HG02623 (cell line): ENCODE results near the gene STOX2.
"Not testable (repeated sequence)": the region's sequence is repeated elsewhere in the genome, so short reads cannot be mapped to it uniquely, and the experiment has no call there.

Experiments used
- ATAC-seq: cut with Tn5 transposase; IDR thresholded peaks from one replicate; pipeline ENCODE4 v1.9.1; 2021; ENCODE audit warnings: moderate library complexity; ENCODE audit not compliant: unreplicated experiment

STOX2 gene

GRCh38 chr4:183934761-183935160 lies 29.7 kb downstream of the STOX2 start:
- no peak for ATAC-seq

GRCh38 chr4:183935355-183936005 lies 30.4 kb downstream of the STOX2 start:
- ATAC-seq = no peak

GRCh38 chr4:183936047-183936446 lies 30.9 kb downstream of the STOX2 start:
- no peak for ATAC-seq

- ATAC-seq = no peak
Measured at GRCh38 chr4:183936574-183937345, 31.7 kb downstream of the STOX2 start.

- no peak for ATAC-seq
Measured at GRCh38 chr4:183940864-183941263, 35.8 kb downstream of the STOX2 start.

GRCh38 chr4:183941964-183942363 lies 36.9 kb downstream of the STOX2 start:
- no peak for ATAC-seq

GRCh38 chr4:183945741-183946140 lies 40.6 kb downstream of the STOX2 start:
- ATAC-seq = no peak

- ATAC-seq = no peak
Measured at GRCh38 chr4:183950536-183950935, 45.4 kb downstream of the STOX2 start.

- not testable (repeated sequence) for ATAC-seq
Measured at GRCh38 chr4:183952652-183953051, 47.5 kb downstream of the STOX2 start.

- ATAC-seq = no peak
Measured at GRCh38 chr4:183959319-183960045, 54.4 kb downstream of the STOX2 start.

- no peak for ATAC-seq
Measured at GRCh38 chr4:183960046-183960420, 54.9 kb downstream of the STOX2 start.

GRCh38 chr4:183960962-183961541 lies 55.9 kb downstream of the STOX2 start:
- no peak for ATAC-seq

- ATAC-seq = no peak
Measured at GRCh38 chr4:183961795-183962194, 56.7 kb downstream of the STOX2 start.

- ATAC-seq = no peak
Measured at GRCh38 chr4:183962419-183962818, 57.3 kb downstream of the STOX2 start.

- no peak for ATAC-seq
Measured at GRCh38 chr4:183966371-183966770, 61.3 kb downstream of the STOX2 start.

GRCh38 chr4:183967266-183967665 lies 62.2 kb downstream of the STOX2 start:
- ATAC-seq = no peak

GRCh38 chr4:183968502-183968901 lies 63.4 kb downstream of the STOX2 start:
- ATAC-seq = no peak

- ATAC-seq = no peak
Measured at GRCh38 chr4:183968931-183969330, 63.8 kb downstream of the STOX2 start.

- no peak for ATAC-seq
Measured at GRCh38 chr4:183969596-183969995, 64.5 kb downstream of the STOX2 start.

GRCh38 chr4:183971929-183972490 lies 66.9 kb downstream of the STOX2 start:
- no peak for ATAC-seq

GRCh38 chr4:183977707-183978106 lies 72.6 kb downstream of the STOX2 start:
- no peak for ATAC-seq
